ENCODE results near the gene AQP2.

Gene AQP2

DNA sequence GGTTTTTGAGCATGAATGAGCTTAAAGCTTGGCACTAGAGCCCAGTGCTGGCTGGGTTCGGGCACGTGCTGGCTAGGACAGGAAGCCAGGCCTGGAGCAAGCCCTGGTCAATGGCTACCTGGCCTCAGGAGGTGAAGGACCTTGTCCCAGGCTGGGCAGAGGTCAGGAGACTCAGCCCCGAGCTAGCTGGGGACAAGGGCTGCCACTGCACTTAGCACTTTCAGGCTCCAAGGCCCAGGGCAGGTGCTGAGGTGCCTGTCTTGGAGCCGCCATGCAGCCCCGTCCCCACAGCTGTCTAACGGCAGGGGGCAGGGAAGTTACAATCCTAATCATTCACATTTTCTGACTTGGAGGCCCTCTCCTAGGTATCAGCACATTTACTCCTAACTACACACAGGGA is 17.9 kb downstream of the AQP2 start:
- TF ChIP-seq, protein P1, sequence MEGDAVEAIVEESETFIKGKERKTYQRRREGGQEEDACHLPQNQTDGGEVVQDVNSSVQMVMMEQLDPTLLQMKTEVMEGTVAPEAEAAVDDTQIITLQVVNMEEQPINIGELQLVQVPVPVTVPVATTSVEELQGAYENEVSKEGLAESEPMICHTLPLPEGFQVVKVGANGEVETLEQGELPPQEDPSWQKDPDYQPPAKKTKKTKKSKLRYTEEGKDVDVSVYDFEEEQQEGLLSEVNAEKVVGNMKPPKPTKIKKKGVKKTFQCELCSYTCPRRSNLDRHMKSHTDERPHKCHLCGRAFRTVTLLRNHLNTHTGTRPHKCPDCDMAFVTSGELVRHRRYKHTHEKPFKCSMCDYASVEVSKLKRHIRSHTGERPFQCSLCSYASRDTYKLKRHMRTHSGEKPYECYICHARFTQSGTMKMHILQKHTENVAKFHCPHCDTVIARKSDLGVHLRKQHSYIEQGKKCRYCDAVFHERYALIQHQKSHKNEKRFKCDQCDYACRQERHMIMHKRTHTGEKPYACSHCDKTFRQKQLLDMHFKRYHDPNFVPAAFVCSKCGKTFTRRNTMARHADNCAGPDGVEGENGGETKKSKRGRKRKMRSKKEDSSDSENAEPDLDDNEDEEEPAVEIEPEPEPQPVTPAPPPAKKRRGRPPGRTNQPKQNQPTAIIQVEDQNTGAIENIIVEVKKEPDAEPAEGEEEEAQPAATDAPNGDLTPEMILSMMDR (IDR thresholded peaks at IDR 0.05): no peak
- no peak for TF ChIP-seq ZFX (IDR thresholded peaks at IDR 0.05; ENCODE audit: borderline replicate concordance)
- no peak overlapping the region for H3K27ac ChIP-seq

DNA sequence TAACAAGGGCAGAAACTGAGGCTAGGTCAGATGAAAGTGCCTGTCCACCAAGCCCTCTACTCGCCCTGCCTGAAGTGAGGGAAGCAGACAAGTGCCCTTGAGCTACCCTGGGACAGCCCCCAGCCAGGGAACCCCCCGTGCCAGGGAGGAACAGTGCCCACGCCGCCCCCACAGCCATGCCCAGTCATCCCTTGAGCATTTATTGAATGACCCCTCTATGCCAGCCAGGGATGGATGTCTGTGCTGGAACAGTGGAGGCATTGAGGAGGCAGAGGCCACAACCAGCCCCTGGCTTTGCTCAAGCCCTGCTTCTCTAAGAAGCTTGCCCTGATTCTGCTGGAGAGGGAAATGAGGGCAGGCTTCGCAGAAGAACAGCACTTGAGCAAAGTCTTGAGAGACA is 18.5 kb downstream of the AQP2 start:
- no peak for TF ChIP-seq ZFX (IDR thresholded peaks at IDR 0.05; ENCODE audit: borderline replicate concordance)
- TF ChIP-seq, protein P1 (IDR thresholded peaks at IDR 0.05): no peak
- no peak overlapping the region for H3K27ac ChIP-seq

DNA sequence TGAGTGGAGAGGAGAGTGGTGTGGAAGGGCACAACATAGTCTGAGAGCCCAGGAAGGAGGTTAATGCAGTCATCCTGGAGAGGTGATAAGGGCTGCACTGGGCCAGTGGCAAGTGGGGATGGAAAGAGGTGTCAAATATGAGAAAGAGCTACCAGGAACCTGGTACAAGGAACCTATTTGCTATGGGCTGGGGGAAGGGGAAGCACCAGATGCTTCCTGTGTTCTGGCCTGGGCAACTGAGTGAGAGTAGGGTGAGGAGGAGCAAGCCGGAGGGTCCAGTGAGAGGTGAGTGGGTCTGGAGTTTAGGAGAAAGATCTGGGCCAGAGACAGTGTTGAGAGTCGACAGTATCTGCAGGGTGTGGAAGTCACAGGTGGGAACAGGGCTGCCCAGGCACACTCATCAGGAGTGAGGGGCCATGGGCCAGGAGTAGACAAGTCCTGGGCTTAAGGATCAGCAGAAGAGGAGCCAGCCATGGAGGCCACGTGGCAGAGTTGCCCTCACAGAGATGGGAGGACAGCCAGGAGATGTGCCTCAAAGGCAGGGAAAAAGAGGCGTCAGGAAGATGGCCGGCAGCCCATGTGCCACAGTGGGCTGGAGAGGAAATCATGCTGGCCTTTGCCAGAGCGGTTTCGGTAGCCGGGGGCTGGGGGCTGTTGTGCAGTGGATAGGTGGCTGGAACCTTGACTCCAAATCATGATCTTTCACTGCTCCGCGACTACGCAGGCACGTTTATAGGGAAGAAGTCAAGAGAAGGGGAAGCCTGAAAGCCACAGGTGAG is 19.3 kb downstream of the AQP2 start:
- no peak overlapping the region for H3K27ac ChIP-seq
- TF ChIP-seq ZFX (IDR thresholded peaks at IDR 0.05; ENCODE audit: borderline replicate concordance): no peak
- TF ChIP-seq, protein P1 (IDR thresholded peaks at IDR 0.05): no peak

DNA sequence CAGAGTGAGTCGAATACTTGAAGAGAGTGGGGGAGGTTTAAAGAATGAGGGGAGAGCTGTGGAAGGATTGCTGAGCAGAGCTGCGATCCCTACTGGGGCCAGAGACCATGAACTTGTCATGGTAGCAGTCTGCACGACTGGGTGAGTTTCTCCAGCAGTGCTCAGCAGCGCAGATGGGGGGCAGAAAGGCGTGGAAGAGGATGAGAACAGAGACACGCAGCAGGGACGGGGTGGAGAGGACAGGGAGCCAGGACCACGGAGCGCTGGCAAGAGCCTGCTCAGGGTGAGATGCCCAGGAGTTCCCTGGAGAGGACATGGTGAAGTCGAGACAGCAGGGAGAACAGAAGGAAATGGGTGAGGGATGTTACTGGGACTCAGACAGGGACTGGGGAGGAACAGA is 20.1 kb downstream of the AQP2 start:
- no peak overlapping the region for H3K27ac ChIP-seq
- TF ChIP-seq, protein P1 (IDR thresholded peaks at IDR 0.05): no peak
- TF ChIP-seq ZFX (IDR thresholded peaks at IDR 0.05; ENCODE audit: borderline replicate concordance): no peak

DNA sequence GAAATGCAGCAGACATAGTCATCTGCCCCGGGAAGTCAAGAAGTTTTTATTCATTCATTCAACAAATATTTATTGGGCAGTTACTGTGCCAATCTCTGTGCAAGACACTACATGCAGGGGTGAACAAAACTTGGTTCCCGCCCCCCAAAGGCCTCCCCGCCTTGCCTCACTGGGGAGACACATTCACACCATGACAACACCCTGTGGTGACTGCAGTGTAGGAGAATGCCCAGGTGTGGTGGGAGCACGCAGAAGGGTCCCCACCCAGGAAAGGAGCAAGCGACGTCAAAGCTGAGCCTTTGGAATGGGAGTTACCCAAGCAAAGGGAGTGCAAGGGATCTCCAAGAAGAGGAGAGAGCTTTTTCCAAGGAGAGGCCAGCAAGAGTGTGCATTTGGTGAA is 20.6 kb downstream of the AQP2 start:
- TF ChIP-seq, protein P1 (IDR thresholded peaks at IDR 0.05): no peak
- no peak for TF ChIP-seq ZFX (IDR thresholded peaks at IDR 0.05; ENCODE audit: borderline replicate concordance)
- H3K27ac ChIP-seq: no peak overlapping the region

DNA sequence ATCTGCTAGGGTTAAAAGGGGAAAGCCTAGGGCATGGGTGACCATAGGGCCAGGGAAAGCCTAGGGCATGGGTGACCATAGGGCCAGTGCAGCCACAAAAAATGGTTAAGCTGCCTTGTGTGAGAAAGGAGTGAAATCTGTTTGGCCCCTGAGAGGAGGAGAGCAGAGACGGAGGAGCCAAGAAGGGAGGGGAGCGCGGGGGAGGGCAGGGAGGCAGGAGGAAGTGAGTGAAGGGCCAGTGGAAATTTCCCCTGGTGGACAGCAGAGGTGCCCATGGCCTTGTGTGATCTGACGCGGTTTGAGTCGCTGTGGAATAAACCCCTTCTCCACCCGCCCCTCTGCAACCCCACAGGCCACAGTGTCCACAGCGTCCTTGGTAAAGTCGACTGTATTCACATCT is 21.6 kb downstream of the AQP2 start:
- no peak overlapping the region for H3K27ac ChIP-seq

More for the DNA sequence above, 21.6 kb downstream of the AQP2 start:
- no peak for TF ChIP-seq ZFX (IDR thresholded peaks at IDR 0.05; ENCODE audit: borderline replicate concordance)
- TF ChIP-seq, protein P1 (IDR thresholded peaks at IDR 0.05): no peak
